Right ventricle myocardium superior (tissue), 1 donor: ENCODE measurements around the gene DDX3Y. TPM values are rescaled to one million over a fixed set of nuclear protein-coding genes. Genes with fewer than 3 reads are reported as not detected.

ENCODE experiments used
- ATAC-seq: fragments of 200-7000 bp; cut with Tn5 transposase; one replicate; pipeline ENCODE4 v1.9.1; 2020; ENCODE audit warnings: mild to moderate bottlenecking; ENCODE audit not compliant: poor library complexity
- DNase-seq: peaks from one replicate; pipeline ENCODE4 v3.0.0-alpha.2; 2020
- intact Hi-C: fragments of 100-400 bp; cut with DNase I; formaldehyde crosslinking; loops from one replicate; pipeline ENCODE4 v1.11.2; 2022
- long read RNA-seq: library from polyadenylated mRNA; unstranded; transcript quantifications from one replicate; pipeline ENCODE4 v2.0.0, GENCODE V29; 2021
- total RNA-seq: library from RNA; stranded (reverse); fragmentation: NEBNext Ultra II Directional; extraction: Animal tissue kit (Norgen Biotek cat#: 25700); gene quantifications from one replicate; pipeline ENCODE4 v1.2.1, GENCODE V29; 2021
- donor health status: DM: no; HTN: yes; CAD: no; lungs with severe emphysema.

DDX3Y gene
- total RNA-seq = 30.3 TPM
- long read RNA-seq, full-length matches to known transcripts = 24 of 37 reads
- long read RNA-seq, partial matches to known transcripts = 7 of 37 reads
- long read RNA-seq, other reads (novel, unspliced or antisense) = 6 of 37 reads

DNA sequence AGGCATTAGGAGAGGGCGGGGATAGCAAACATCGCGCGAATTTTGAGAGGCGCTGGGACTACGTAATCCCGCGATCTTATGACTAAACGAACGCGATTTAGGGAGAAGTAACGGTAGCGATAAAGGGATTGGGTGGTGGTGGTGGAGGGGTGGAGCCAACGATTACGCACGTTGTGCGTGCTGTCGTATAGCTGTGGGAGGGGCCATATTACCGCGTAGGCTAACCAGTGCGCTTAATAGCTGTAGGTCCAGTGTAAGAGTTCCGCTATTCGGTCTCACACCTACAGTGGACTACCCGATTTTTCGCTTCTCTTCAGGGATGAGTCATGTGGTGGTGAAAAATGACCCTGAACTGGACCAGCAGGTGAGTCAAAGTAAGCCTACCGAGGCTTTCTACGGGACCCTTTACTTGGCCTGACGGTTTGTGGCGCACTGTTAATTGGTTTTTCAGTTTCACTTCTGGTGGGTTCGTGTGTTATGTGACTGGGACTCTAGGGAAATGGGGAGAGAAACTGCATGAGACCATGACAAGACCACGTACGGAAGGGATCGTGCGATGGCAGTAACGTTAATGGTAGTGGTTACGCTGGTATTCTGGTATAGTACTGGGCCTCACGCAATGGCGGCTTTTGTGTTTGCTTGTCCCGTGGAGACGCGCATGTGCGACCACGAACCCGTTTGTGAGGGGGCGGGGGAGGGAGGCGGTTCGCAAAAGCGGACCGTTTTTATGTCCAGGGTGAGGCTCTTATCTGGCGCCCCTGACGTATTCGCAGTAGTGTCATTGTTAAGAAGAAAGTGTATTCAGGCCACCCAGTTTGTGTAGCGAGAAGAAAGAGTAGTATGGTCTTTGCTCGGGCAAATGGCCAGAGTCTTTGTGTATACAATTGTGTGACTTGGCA is at the start of gene DDX3Y:
Gene DDX3Y (plus strand): TSS at position 251 of the 899 bp plus-strand sequence. CDS start 69 bp downstream, at position 320.
- DNase-seq (peak; percentile 88), ATAC-seq (peak; percentile 99)
- intact Hi-C loops = no loop called here

DNA sequence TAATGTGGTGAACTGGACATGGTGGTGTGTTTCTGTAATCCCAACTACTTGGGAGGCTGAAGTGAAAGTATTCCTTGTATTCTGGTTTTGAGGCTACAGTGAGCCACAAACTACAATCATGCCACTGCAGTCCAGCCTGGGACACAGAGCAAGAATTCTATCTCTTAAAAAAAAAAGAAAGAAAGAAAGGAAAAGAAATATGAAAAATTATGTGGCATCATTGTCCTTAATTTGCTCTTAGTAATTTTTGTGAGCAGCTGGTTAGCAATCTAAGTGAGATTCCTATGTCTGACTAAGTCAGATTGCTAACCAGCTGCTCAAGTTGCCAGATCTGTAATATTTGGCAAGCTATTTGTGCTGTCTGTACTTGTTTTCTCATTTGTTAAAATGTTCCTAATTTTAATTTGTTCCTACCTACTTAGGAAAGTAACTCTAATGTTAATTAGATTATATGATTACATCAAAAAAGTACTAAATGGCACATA is 48.8 kb upstream of the DDX3Y start:
- DNase-seq (no peak), ATAC-seq (no peak)
- intact Hi-C loops = no loop called here

DNA sequence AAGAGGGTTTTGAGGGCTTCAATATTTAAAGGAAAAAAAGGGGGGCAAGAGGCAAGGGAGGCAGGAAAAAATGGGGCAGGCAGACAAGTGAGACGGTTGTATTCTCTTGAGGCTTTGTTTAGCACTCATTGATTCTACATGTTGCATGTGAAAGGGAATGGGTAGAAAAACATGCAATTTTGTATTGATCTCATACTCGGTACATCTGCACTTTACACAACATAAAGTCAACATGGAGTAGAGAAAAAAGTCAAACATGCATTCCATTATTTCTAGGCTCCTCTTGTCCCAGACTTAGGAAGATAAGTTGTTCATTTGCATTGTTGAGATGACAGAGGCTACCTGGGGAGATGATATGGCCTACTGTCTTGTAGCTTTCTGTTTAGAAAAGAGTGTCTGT is 36.7 kb upstream of the DDX3Y start:
- intact Hi-C loops = no loop called here
- no peak for ATAC-seq
- no peak for DNase-seq

DNA sequence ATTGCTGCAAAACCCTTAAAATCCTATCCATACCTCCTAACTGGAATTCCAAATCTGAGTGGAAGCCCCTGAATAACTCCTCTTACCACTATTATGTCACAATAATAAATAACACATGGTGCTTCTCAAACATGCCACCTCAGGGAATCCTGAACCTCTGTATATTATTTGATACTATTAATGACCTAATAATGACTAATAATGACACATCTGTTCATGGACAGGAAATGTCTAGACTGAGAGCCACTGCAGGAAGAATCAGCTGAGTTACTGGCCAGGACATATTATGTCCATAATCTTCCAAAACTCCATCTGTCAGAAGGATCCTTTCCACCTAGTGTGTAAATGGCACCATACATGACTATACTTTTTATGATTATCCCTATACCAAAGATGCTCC is 7.7 kb upstream of the DDX3Y start:
- no peak for DNase-seq
- intact Hi-C loops = no loop called here
- ATAC-seq = no peak

DNA sequence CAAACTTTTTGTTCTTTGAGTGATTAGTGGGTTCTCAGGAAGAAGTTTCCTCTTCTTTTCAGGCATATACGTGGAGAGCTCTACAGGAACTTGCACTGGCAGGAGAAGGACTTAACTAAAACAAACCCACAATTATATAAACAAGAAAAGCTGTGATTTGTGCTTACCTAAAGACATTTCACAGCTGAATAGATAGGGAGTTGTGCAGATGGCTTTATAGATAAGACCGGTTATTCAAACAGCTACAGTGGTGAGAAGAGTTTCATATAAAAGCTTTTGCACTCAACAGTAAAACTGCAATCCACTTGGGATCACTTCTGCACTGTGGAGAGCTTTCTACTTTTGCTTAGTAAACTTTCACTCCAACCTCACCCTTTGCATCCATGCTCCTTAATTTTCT is 6.1 kb upstream of the DDX3Y start:
- intact Hi-C loops = no loop called here
- no peak for DNase-seq
- ATAC-seq = no peak

DNA sequence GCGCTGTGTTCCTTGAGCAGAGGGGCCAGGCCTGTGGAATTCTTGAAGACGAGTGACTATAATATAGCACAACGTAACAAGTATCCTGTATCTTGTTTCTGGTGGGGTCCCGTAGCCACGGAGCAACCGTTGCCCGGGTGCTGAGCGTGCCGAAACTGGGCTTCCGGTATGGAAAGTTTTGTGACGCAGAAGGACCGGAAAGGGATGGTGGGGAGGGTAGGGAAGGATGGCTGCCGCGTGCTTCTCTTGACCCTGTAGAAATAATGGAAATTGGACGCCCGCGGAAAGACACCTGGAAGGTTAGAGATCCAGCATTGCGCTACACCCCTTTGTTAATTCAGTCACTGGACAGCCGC is 827 bp downstream of the DDX3Y start:
- peak; percentile 70 for DNase-seq
- peak; percentile 90 for ATAC-seq
- intact Hi-C loops = no loop called here

DNA sequence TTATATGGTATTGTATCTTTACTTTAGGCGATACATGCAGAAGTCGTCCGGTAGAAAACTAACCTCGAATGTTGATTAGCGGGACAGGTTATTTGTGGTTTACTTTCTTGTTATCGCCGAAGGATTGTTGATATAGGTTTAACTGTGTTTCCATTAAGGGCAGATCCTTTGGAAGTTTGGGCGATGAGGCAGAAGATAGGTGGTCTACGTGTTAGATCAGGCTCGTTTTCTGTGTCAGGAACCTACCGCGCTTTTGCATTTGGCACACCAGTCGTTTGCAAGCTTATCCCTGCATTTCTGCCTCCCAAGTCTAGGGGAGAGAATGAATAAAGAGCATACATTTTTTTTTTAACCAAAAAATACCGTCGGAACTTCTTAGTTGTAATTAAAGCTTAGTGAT is 1.2 kb downstream of the DDX3Y start:
- ATAC-seq = no peak
- no peak for DNase-seq
- intact Hi-C loops = no loop called here

DNA sequence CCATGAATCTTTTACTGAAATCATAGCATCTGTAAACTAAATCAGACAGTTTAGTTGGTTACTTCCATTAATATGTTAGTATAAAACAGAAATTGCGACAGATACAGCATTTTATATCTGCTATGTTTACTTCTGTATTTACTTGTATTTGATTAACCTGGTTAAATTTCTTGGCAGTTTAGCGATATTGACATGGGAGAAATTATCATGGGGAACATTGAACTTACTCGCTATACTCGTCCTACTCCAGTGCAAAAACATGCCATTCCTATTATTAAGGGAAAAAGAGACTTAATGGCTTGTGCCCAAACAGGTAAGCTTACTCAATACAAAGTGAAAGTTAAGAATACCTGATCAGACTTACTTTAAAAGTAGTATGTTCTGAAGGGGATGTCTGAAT is 8.9 kb downstream of the DDX3Y start:
- intact Hi-C loops = no loop called here
- ATAC-seq (no peak), DNase-seq (no peak)

DNA sequence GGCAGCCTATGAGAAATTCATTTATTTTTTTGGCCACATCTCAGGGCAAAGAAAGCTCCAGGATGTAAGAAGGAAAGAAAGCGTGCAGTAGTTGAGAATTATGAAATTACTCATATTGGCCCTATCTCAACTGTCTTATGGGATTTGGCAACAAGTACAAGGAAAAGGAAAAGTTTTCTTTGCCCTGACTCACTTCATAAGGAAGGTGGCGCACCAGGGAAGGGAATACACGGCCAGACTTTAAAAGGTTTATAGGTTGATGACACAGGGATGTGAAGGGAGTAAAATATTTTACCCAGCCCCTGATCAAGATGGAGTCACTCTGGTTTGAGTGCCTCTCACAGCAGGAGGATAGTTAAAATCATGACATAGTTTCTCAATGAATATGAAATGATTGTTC is 23.4 kb downstream of the DDX3Y start:
- ATAC-seq (no peak), DNase-seq (no peak)
- intact Hi-C loops = no loop called here

DNA sequence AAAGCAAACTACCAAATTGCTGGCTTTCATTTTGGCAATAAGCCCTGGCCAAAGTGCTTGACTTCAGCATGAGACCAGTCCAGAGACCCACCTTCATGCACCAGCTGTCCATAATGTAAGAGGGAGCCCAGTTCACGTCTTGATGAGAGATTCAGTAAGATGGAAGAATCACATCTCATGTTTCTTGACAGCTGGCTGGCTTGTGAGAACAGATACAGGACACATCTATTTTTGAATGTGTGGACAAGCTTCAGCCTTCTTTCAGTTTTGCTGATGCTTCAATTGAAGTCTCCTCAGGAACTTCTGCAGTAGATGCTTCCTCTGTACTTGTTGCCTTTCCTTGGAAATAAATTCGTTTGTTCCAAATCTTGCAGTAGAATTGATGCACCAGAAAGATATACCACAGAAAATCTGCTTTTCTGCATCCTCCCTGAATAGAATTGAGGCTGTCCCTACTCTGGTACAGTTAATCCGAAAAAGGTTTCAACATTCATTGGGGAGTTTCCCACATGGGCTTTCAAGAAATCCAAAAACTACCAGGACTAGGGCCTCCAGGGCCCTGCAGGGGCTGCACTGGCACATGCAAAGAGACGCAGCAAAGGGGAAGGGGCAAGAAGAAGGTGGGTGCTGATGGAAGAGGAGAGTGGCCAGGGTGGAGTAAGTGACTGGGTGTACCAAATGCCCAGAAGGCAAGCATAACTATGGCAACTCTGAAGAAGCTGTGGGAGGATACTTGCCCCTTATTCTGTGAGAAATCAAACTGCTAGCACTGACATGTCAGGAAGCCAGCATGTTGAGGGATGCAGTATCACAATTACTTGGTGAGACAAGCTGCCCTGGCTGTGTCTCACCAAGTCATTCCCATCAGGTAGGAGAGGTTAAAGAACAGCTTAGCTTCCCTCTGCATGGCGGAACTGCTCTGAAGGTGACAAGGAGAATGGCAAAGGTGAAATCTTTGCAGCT is 37.3 kb downstream of the DDX3Y start:
- ATAC-seq (no peak), DNase-seq (no peak)
- intact Hi-C loops = no loop called here

Other genes with a start within 250 kb of the DDX3Y start
- gene USP9Y, start 203.6 kb upstream of the DDX3Y start, total RNA-seq = 20.7 TPM